Inflammatory macrophage treated with lipopolysaccharide for 1 hour (primary cell): ENCODE results near the gene KCNH2.

ENCODE experiments used
- DNase-seq, 2 donors: peaks; one replicate each; pipeline ENCODE4 v3.0.0-alpha.2; 2020 to 2022

The KCNH2 gene

GRCh38 chr7:150903606-150904005 is 74.5 kb downstream of the KCNH2 start:
- DNase-seq, result peak in 1 of 2 donors; percentile 19

GRCh38 chr7:150902078-150903033 is 75.8 kb downstream of the KCNH2 start:
- no peak for DNase-seq

GRCh38 chr7:150901160-150902035 is 76.7 kb downstream of the KCNH2 start:
- no peak for DNase-seq

DNA sequence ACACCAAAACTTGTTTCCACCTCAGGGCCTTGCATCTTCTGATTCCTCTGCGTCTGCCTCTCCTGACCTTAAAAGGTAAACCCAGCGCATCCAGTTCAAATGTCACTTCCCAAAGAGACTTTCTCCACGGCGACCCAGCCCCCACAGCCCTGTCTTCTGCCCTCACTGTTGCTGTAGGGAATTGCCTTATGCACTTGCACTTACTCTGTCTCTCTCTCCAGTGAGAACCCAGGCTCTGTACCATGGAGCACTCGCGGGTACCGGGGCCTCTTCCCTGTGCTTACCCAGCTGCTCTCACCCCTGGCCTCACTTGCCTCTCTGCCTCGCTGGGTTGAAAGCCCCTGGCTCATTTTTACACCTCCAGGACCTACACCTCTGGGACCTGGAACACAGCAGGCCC is 77.4 kb downstream of the KCNH2 start:
- no peak for DNase-seq

DNA sequence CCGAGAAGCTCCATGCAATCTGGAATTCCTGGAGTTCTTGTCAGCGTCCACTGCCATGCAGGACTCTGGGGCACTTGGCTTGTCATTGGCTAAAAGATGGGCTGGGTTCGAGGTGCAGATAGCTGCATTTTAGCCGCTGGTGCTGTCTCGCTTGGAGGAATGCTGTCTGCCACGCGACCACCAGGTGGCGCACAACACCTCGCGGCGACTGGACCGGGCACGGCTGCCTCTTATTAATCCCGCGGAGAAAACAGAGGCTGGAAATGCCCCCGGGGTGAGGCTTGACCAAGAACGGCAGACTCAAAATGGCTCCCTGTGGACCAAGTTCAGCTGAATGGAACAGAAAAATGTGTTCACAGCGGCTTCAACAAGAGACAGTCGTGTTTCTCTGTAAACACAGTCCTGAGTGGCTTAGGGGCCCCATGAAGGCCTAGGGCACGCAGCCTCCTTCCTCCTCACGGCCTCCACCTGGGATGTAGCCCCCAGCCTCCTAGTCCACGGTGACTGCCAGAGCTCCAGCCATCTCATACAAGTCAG is 79.6 kb downstream of the KCNH2 start:
- peak; percentile 29 to 77 for DNase-seq

DNA sequence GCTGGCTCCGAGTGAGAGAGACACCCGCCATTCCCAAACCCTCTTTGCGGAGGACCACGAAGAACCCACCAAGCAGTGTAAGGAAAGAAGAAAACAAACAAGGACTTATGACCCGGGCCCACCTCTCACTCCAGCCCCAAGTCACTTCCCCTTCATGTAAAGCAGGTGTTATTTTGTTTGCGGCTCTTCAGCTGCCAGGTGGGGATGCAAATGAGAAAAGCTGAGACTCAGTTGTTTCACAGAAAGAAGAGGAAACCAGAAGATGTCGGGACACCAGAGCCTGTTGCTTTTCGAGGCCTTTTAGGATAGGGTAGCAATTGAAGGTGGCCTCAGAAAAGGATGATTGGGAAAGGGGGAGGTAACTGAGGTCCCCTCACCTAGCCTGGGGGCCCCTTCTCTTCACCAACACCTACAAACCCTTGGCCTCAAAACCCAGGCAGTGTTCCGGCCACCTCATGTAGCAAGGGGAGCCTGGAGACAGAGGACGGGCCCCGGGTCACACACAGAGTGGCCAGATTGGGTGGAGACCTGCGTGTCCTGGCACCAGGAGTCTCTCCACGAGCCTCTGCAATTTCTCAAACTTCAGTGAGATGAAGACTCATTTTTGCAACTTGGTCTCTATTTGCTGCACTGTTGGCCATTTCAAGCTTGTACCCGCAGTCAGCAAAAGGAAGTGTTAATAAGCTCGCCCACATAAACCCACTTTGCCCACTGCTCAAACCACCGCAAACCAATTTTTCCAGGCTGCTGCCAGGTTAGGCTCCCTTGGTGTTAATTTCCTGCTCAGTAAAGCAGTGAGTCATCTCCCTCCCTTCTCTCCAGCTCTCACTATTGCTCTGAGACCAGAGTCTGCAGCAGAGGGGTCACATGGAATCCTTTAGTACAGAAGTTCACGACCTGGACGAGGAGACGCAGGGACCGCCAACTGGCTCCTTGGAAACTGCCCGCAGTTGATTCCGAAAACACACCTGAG is 80.3 kb downstream of the KCNH2 start:
- no peak for DNase-seq

- no peak for DNase-seq
These were observed 81.4 kb downstream of the KCNH2 start for GRCh38 chr7:150896562-150897209.

DNA sequence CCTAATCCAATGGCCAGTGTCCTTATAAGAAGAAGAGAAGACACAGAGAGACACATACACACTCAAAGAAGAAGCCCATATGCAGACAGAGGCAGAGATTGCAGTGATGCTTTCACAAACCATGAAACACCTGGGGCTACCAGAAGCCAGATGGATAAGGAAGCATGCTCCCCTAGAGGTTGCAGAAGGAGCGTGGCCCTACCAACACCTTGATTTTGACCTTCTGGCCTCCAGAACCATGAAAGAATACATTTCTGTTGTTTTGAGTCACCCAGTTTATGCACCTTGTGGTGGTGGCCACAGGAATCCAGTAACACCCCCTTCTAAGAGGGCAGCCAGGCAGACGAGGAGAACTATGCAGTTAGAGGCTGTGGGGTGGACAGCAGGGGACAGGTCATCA is 82.3 kb downstream of the KCNH2 start:
- no peak for DNase-seq
